ENCODE data around the gene NPNT. TPM values are rescaled to one million over a fixed set of nuclear protein-coding genes. Genes with fewer than 3 reads are reported as not detected.

The NPNT gene
- total RNA-seq, 1 donor = not detected

DNA sequence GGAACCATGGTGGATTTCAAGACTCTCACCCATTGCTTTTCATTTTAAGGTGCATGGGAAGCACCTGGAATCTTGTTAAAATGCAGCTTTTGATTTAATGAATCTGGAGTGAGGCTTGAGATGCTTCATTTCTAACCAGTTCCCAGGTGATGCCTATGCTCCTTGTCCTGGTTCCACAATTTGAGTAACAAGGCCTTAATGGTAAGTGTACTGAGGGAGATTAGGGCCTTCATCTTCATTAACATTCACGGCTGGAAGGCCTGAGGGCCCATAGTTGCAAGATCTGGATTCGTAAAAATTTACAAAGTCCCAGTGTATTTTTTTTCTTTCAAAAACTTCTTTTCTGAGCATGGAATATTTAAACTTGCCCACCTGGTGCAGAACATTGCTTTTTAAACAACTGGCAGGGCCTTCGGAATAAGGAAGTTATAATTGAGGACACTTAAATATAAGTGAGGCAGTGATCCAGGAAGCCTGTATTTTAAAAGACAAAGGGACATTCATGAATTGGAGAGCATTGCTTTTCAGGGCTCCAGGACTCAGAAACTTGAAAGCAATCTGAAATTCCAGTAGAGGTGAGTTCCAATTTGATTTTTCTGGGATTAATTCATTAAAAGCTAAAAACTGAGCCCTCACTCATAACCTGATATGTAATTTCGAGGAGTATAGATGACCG lies 77.8 kb downstream of the NPNT start:
- H3K4me3 ChIP-seq (ENCODE audit: low read depth, low read length) = no peak overlapping the region
- TF ChIP-seq, protein P1, sequence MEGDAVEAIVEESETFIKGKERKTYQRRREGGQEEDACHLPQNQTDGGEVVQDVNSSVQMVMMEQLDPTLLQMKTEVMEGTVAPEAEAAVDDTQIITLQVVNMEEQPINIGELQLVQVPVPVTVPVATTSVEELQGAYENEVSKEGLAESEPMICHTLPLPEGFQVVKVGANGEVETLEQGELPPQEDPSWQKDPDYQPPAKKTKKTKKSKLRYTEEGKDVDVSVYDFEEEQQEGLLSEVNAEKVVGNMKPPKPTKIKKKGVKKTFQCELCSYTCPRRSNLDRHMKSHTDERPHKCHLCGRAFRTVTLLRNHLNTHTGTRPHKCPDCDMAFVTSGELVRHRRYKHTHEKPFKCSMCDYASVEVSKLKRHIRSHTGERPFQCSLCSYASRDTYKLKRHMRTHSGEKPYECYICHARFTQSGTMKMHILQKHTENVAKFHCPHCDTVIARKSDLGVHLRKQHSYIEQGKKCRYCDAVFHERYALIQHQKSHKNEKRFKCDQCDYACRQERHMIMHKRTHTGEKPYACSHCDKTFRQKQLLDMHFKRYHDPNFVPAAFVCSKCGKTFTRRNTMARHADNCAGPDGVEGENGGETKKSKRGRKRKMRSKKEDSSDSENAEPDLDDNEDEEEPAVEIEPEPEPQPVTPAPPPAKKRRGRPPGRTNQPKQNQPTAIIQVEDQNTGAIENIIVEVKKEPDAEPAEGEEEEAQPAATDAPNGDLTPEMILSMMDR (IDR thresholded peaks at IDR 0.05; ENCODE audit: insufficient read depth, low read depth, low read length) = no peak
- no peak for DNase-seq (ENCODE audit: low read depth)

DNA sequence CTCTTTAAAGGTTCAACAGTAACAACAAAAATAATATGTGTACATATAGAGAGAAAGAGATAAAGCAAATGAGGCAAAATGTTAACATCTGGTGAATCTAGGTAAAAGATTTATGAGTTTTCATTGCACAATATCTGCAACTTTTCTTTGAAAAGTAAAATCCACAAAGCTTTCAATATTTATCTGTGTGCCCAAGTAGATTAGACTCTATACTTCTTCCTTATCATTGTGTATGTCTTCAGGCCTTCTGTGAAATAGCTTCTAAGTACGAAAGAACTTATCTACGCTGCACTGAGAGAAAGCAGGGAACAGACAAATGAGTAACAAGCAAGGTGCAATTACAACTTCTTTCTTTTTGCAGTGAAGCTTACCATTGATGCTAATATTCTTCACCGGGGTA lies 81.6 kb downstream of the NPNT start:
- TF ChIP-seq, protein P1 (IDR thresholded peaks at IDR 0.05; ENCODE audit: insufficient read depth, low read depth, low read length) = no peak
- DNase-seq (ENCODE audit: low read depth) = no peak
- no peak overlapping the region for H3K4me3 ChIP-seq (ENCODE audit: low read depth, low read length)

DNA sequence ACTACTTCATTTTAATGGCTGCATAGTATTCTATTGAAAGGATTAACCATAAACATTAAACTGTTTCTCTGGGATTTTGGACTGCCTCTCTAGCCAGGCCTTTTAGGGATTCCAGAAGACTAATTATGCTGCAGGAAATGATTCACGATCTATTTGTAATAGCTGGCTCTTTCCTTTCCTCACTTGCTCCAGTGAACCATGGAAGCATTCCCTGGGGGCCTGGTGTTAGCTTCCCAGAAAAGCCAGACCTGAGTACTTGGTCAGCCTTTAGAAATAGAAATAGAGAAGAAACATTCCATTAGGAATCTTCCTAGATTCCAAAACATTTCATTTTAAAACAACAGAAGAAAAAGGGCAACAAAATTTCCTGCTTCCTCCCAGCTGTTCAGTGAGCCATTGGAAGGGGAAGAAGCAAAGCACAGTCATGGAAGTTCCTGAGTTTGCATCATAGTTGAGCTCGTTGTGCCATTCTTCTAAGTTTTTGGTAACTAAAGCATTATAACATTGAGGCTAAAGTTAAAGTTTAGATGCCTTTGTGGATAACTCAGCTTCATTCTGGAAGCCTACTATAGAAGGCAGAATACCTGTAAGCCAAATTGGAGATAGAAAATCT lies 83.5 kb downstream of the NPNT start:
- TF ChIP-seq, protein P1 (IDR thresholded peaks at IDR 0.05; ENCODE audit: insufficient read depth, low read depth, low read length) = no peak
- H3K4me3 ChIP-seq (ENCODE audit: low read depth, low read length) = no peak overlapping the region
- DNase-seq (ENCODE audit: low read depth) = peak; percentile 54

DNA sequence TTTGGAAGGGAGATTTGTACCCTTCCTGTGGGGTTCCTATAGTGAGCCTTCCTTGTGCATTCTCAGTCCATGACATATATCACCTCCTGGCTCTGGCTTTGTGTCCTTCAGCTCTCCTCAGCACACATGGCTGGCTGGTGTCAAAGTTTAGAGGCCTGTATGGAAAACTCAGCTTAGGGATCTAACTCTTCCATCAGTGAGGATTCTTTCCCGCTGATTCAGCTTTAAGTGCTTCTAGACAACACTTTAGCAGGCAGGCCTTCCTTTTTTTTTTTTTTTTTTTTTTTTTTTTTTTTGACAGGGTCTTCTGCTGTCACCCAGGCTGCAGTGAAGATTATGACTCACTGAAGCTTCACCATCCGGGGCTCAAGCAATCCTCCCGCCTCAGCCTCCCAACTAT lies 84.2 kb downstream of the NPNT start:
- DNase-seq (ENCODE audit: low read depth) = no peak
- TF ChIP-seq, protein P1 (IDR thresholded peaks at IDR 0.05; ENCODE audit: insufficient read depth, low read depth, low read length) = no peak
- no peak overlapping the region for H3K4me3 ChIP-seq (ENCODE audit: low read depth, low read length)

DNA sequence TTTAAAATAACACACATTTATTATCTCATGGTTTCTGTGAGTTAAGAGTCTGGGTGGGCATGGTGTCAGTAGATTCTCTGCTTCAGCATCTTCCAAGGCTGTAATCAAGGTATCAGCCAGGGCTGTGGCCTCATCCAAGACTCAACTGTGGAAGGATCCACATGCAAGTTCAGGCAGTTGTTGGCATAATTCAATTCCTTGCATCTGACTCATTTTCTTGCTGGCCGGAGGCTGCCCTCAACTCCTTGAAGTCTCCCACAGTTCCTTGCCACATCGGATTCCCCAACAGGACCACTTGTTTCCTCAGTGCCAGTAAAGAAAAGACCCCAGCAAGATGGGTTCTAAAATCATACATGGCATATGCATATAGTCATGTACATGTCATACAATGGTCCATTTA lies 93.4 kb downstream of the NPNT start:
- no peak for DNase-seq (ENCODE audit: low read depth)
- H3K4me3 ChIP-seq (ENCODE audit: low read depth, low read length) = no peak overlapping the region
- TF ChIP-seq, protein P1 (IDR thresholded peaks at IDR 0.05; ENCODE audit: insufficient read depth, low read depth, low read length) = no peak

DNA sequence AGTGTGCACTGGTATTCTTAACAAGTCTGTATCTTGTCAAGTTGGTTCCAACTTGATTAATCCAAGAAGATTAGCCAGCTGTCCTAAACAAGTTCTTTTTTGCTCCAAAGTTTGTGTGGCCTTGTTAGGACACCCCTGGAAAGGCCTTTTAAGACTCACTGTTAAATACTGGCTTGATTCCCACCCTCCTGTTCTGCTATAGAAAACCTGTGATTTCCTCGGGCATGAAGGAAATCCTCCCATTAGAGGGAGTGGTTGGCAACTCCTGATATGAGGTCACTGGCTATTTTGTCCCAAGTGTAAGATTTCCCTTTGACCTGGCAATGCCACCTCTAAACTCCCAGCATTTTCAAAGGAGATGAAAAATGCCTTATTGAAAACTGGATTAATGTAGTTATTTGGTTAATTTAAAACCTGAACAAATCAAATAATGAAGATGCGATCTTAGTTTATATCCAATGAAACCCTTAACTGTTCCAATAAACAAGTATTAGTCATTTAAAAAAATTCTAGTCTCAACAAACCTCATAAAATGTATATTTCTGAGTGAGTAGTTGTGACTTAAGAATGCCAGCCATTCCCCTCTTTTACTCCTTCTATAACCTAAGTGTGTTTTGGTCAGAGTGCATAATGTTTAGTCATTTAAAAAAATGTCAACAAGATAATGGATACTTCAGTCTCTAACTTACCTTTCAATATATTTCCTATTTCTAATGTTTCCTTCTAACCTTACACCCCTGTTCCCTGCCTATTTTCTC lies 94.4 kb downstream of the NPNT start:
- DNase-seq (ENCODE audit: low read depth) = no peak
- TF ChIP-seq, protein P1 (IDR thresholded peaks at IDR 0.05; ENCODE audit: insufficient read depth, low read depth, low read length) = no peak
- no peak overlapping the region for H3K4me3 ChIP-seq (ENCODE audit: low read depth, low read length)

Data from fibroblast of villous mesenchyme (primary cell).